Measurements from ENCODE around the gene KIF7. TPM values are rescaled to one million over a fixed set of nuclear protein-coding genes. Genes with fewer than 3 reads are reported as not detected.

KIF7 gene
- total and polyA plus RNA-seq, 2 experiments from 2014 or later: 4.6 to 20.1 TPM

GRCh38 chr15:89628806-89629715 lies 26.2 kb downstream of the KIF7 start:
- peaks cover 41% of the 10 kb centered on the region for H3K27me3 Mint-ChIP-seq (ENCODE audit: insufficient read depth, low read depth, poor library complexity)
- ATAC-seq (no peak), DNase-seq (ENCODE audit: low spot score) (peak; percentile 23)
- peaks cover 98% of the 10 kb centered on the region for H3K36me3 Mint-ChIP-seq (ENCODE audit: low read depth)
- H2AFZ ChIP-seq: no peak overlapping the region
- H3K4me2 ChIP-seq: no peak overlapping the region
- H3K79me2 ChIP-seq (replicated peaks; ENCODE audit: insufficient read depth): 0 out of 2 replicates have a peak, but pooled peaks cover 4% of the 10 kb centered on the region
- peaks cover 3% of the 10 kb centered on the region; the same call in 1 of the 2 replicates for H3F3A ChIP-seq (replicated peaks; ENCODE audit: low read depth)
- H3K9me2 ChIP-seq (ENCODE audit: insufficient read depth): no peaks in the 10 kb centered on the region
- TF ChIP-seq CTCF (conservative IDR thresholded peaks at IDR 0.05; ENCODE audit: low read depth in 2 of 2) (peak in 1 of 2 experiments; percentile 19; a peak in 1 of 4 replicates), EZH2phosphoT487 (IDR thresholded peaks at IDR 0.05; ENCODE audit: unreplicated experiment) (peak; percentile 21), STAT1 (IDR thresholded peaks at IDR 0.05; ENCODE audit: unreplicated experiment) (no peak), JUNB (IDR thresholded peaks at IDR 0.05; ENCODE audit: unreplicated experiment) (no peak)
- TF ChIP-seq, protein P1, sequence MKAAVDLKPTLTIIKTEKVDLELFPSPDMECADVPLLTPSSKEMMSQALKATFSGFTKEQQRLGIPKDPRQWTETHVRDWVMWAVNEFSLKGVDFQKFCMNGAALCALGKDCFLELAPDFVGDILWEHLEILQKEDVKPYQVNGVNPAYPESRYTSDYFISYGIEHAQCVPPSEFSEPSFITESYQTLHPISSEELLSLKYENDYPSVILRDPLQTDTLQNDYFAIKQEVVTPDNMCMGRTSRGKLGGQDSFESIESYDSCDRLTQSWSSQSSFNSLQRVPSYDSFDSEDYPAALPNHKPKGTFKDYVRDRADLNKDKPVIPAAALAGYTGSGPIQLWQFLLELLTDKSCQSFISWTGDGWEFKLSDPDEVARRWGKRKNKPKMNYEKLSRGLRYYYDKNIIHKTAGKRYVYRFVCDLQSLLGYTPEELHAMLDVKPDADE (IDR thresholded peaks at IDR 0.05): no peak
- no peaks in the 10 kb centered on the region for H3K4me1 ChIP-seq (ENCODE audit: insufficient read depth)
- peaks cover 62% of the 10 kb centered on the region for H3K36me3 ChIP-seq (ENCODE audit: insufficient read depth)
- H4K20me1 ChIP-seq (replicated peaks; ENCODE audit: insufficient read depth): peaks cover 15% of the 10 kb centered on the region
- H3K4me3 Mint-ChIP-seq: no peak overlapping the region
- H3K27ac Mint-ChIP-seq: no peak overlapping the region
- no peak overlapping the region for H3K4me3 ChIP-seq
- H3K9me3 Mint-ChIP-seq: peaks cover 37% of the 10 kb centered on the region
- no peak overlapping the region for H3K27ac ChIP-seq (ENCODE audit: low read depth)
- no peaks in the 10 kb centered on the region for H3K27me3 ChIP-seq (ENCODE audit: insufficient read depth)
- H3K4me1 Mint-ChIP-seq: no peaks in the 10 kb centered on the region

- Histone ChIP-seq H3K4me2 (no peak overlapping the region), H2AFZ (no peak overlapping the region), H3K27me3 (ENCODE audit: insufficient read depth) (no peaks in the 10 kb centered on the region), H3K79me2 (replicated peaks; ENCODE audit: insufficient read depth) (0 out of 2 replicates have a peak, but pooled peaks cover 4% of the 10 kb centered on the region), H3K9me2 (ENCODE audit: insufficient read depth) (no peaks in the 10 kb centered on the region), H3K4me3 (no peak overlapping the region), H4K20me1 (replicated peaks; ENCODE audit: insufficient read depth) (peaks cover 21% of the 10 kb centered on the region), H3K27ac (ENCODE audit: low read depth) (no peak overlapping the region), H3F3A (replicated peaks; ENCODE audit: low read depth) (peaks cover 3% of the 10 kb centered on the region; the same call in 1 of the 2 replicates), H3K36me3 (ENCODE audit: insufficient read depth) (peaks cover 68% of the 10 kb centered on the region), H3K4me1 (ENCODE audit: insufficient read depth) (no peaks in the 10 kb centered on the region)
- Mint-ChIP-seq H3K27me3 (ENCODE audit: insufficient read depth, low read depth, poor library complexity) (peaks cover 35% of the 10 kb centered on the region), H3K9me3 (peaks cover 29% of the 10 kb centered on the region), H3K36me3 (ENCODE audit: low read depth) (peaks cover 98% of the 10 kb centered on the region), H3K4me3 (no peak overlapping the region), H3K27ac (no peak overlapping the region), H3K4me1 (no peaks in the 10 kb centered on the region)
- ATAC-seq (no peak), DNase-seq (ENCODE audit: low spot score) (no peak)
- no peak for TF ChIP-seq CREB1 (CRISPR knock-in tag; IDR thresholded peaks at IDR 0.05; ENCODE audit: low read depth)
Observed at GRCh38 chr15:89628301-89628700, 27.0 kb downstream of the KIF7 start.

Measured in GM23338 (cell line).